Neural cell (in vitro differentiated cells): Measurements from ENCODE around the gene ACOXL. TPM values are rescaled to one million over a fixed set of nuclear protein-coding genes. Genes with fewer than 3 reads are reported as not detected.

ENCODE experiments used
- H2AFZ ChIP-seq: fragments of 200-600, 300-800 bp; sonication (generic), shearing (Covaris generic); 2 replicates; pipeline ENCODE4 v1.6.0; 2014; ENCODE audit warnings: low read depth, mild to moderate bottlenecking, antibody characterized with exemption, low read length, moderate library complexity
- H3F3A ChIP-seq: fragments of 200-600 bp; shearing (Covaris generic); 2 replicates; pipeline ENCODE4 v1.6.1; 2016; ENCODE audit warnings: mild to moderate bottlenecking, moderate library complexity, mixed read lengths, antibody characterized with exemption, low read length; ENCODE audit not compliant: insufficient read depth, poor library complexity, severe bottlenecking
- H3K27ac ChIP-seq: fragments of 200-600, 300-800 bp; sonication (generic), shearing (Covaris generic); 2 replicates; pipeline ENCODE4 v1.5.1; 2014; ENCODE audit warnings: mild to moderate bottlenecking, low read length, moderate library complexity
- H3K27me3 ChIP-seq: fragments of 300-800, 200-600 bp; sonication (generic), shearing (Covaris generic); 2 replicates; pipeline ENCODE4 v1.6.0; 2014; ENCODE audit warnings: mild to moderate bottlenecking, low read depth, low read length, moderate library complexity; ENCODE audit not compliant: insufficient read depth
- H3K36me3 ChIP-seq: fragments of 300-800, 200-600 bp; sonication (generic), shearing (Covaris generic); 2 replicates; pipeline ENCODE4 v1.5.1; 2014; ENCODE audit warnings: mild to moderate bottlenecking, antibody characterized with exemption, low read length, moderate library complexity; ENCODE audit not compliant: insufficient read depth
- H3K4me2 ChIP-seq: fragments of 300-800, 200-600 bp; sonication (generic), shearing (Covaris generic); 2 replicates; pipeline ENCODE4 v1.6.0; 2014; ENCODE audit warnings: mild to moderate bottlenecking, low read length
- H3K4me3 ChIP-seq: fragments of 300-800, 200-600 bp; sonication (generic), shearing (Covaris generic); 2 replicates; pipeline ENCODE4 v1.5.1; 2014; ENCODE audit warnings: mild to moderate bottlenecking, low read length, moderate library complexity
- H3K79me2 ChIP-seq: fragments of 200-600 bp; shearing (Covaris generic); replicated peaks from 2 replicates; pipeline ENCODE4 v1.6.0; 2014; ENCODE audit warnings: mild to moderate bottlenecking, low read length, moderate library complexity; ENCODE audit not compliant: insufficient read depth
- H3K9ac ChIP-seq: fragments of 300-800, 200-600 bp; sonication (generic), shearing (Covaris generic); 2 replicates; pipeline ENCODE4 v1.6.1; 2016; ENCODE audit warnings: mild to moderate bottlenecking, low read length, mixed read lengths
- H3K9me2 ChIP-seq: fragments of 200-600 bp; shearing (Covaris generic); 2 replicates; pipeline ENCODE4 v1.6.1; 2016; ENCODE audit warnings: mild to moderate bottlenecking, low read length, mixed read lengths; ENCODE audit not compliant: insufficient read depth
- H3K9me3 ChIP-seq: fragments of 200-600, 300-800 bp; sonication (generic), shearing (Covaris generic); 2 replicates; pipeline ENCODE4 v1.6.1; 2016; ENCODE audit warnings: mild to moderate bottlenecking, mixed run types, low read length, moderate library complexity, mixed read lengths
- H4K20me1 ChIP-seq: fragments of 200-600 bp; shearing (Covaris generic); 2 replicates; pipeline ENCODE4 v1.6.1; 2016; ENCODE audit warnings: mild to moderate bottlenecking, mixed run types; ENCODE audit not compliant: insufficient read depth
- CTCF ChIP-seq: fragments of 450-650 bp; IDR thresholded peaks from 2 replicates; pipeline ENCODE4 v1.5.1; 2014; ENCODE audit warnings: antibody characterized with exemption, mild to moderate bottlenecking, moderate library complexity; ENCODE audit not compliant: poor library complexity, severe bottlenecking
- EP300 ChIP-seq: fragments of 450-650 bp; conservative IDR thresholded peaks from 2 replicates; pipeline ENCODE4 v1.6.1; 2014; ENCODE audit warnings: antibody characterized with exemption, mild to moderate bottlenecking, moderate library complexity; ENCODE audit not compliant: poor library complexity, severe bottlenecking
- EZH2 ChIP-seq: fragments of 200-600, 300-800 bp; shearing (Covaris generic), sonication (generic); IDR thresholded peaks from 2 replicates; pipeline ENCODE4 v1.6.1; 2014; ENCODE audit warnings: antibody characterized with exemption, low read length, borderline replicate concordance, mild to moderate bottlenecking; ENCODE audit not compliant: insufficient read depth, poor library complexity, severe bottlenecking
- MXI1 ChIP-seq: fragments of 450-650 bp; conservative IDR thresholded peaks from 2 replicates; pipeline ENCODE4 v1.6.1; 2014; ENCODE audit warnings: antibody characterized with exemption, mild to moderate bottlenecking; ENCODE audit not compliant: poor library complexity, severe bottlenecking
- POLR2AphosphoS5 ChIP-seq: IDR thresholded peaks from 2 replicates; pipeline ENCODE4 v1.6.1; 2012
- RAD21 ChIP-seq: fragments of 450-650 bp; conservative IDR thresholded peaks from 2 replicates; pipeline ENCODE4 v1.6.1; 2014; ENCODE audit warnings: antibody characterized with exemption, mild to moderate bottlenecking, moderate library complexity
- REST ChIP-seq: IDR thresholded peaks from 2 replicates; pipeline ENCODE4 v1.6.1; 2012; ENCODE audit warnings: borderline replicate concordance
- SMC3 ChIP-seq: fragments of 450-650 bp; conservative IDR thresholded peaks from 2 replicates; pipeline ENCODE4 v1.6.1; 2014; ENCODE audit warnings: antibody characterized with exemption, mild to moderate bottlenecking, moderate library complexity; ENCODE audit not compliant: poor library complexity
- TAF1 ChIP-seq: IDR thresholded peaks from 2 replicates; pipeline ENCODE4 v1.6.1; 2012; ENCODE audit warnings: low read depth
- polyA plus RNA-seq: library from polyadenylated mRNA; depleted of rRNA; stranded (reverse); fragments of >200 nt; gene quantifications from 2 replicates; pipeline ENCODE4 v1.2.3, GENCODE V29; 2014

The ACOXL gene
- polyA plus RNA-seq, 1 donor from 2014 or later, result not detected

- Histone ChIP-seq H3K9me3 (peaks cover 3% of the 10 kb centered on the region), H4K20me1 (no peaks in the 10 kb centered on the region), H3F3A (no peaks in the 10 kb centered on the region), H3K4me3 (no peak overlapping the region), H3K79me2 (no peaks in the 10 kb centered on the region), H2AFZ (no peak overlapping the region), H3K4me2 (no peak overlapping the region), H3K36me3 (no peaks in the 10 kb centered on the region), H3K27ac (no peak overlapping the region), H3K27me3 (no peaks in the 10 kb centered on the region), H3K9ac (no peak overlapping the region), H3K9me2 (no peaks in the 10 kb centered on the region)
- TF ChIP-seq CTCF, result no peak
- TF ChIP-seq RAD21, result no peak
- no peak for TF ChIP-seq MXI1
- TF ChIP-seq SMC3, result no peak
- no peak for TF ChIP-seq POLR2AphosphoS5
- TF ChIP-seq EZH2, result no peak
- no peak for TF ChIP-seq TAF1
Measured at GRCh38 chr2:111005307-111005706, 272.9 kb downstream of the ACOXL start.

- Histone ChIP-seq H3K9me3 (peaks cover 3% of the 10 kb centered on the region), H3K79me2 (no peaks in the 10 kb centered on the region), H3K4me3 (no peak overlapping the region), H4K20me1 (no peaks in the 10 kb centered on the region), H3K9ac (no peak overlapping the region), H3K4me2 (no peak overlapping the region), H3K27ac (no peak overlapping the region), H3K36me3 (no peaks in the 10 kb centered on the region), H2AFZ (no peak overlapping the region), H3K27me3 (no peaks in the 10 kb centered on the region), H3K9me2 (no peaks in the 10 kb centered on the region), H3F3A (no peaks in the 10 kb centered on the region)
- TF ChIP-seq CTCF (no peak), RAD21 (no peak), SMC3 (no peak), EP300 (no peak), TAF1 (no peak), REST (no peak), POLR2AphosphoS5 (no peak), EZH2 (no peak), MXI1 (no peak)
Measured at GRCh38 chr2:111005821-111006220, 273.4 kb downstream of the ACOXL start.
